NT2/D1 (cell line): ENCODE measurements around the gene USP44.

ENCODE experiments used
- SUZ12 ChIP-seq: IDR thresholded peaks from 2 replicates; pipeline ENCODE4 v1.6.1; 2011; ENCODE audit not compliant: insufficient read length, insufficient read depth; ENCODE audit errors: extremely low read depth
- YY1 ChIP-seq: IDR thresholded peaks from 2 replicates; pipeline ENCODE4 v1.6.1; 2011; ENCODE audit not compliant: insufficient read length, insufficient read depth
- ZNF274 ChIP-seq: IDR thresholded peaks from 2 replicates; pipeline ENCODE4 v1.6.1; 2011; ENCODE audit warnings: mild to moderate bottlenecking, low read depth, low read length

- no peak for TF ChIP-seq ZNF274
- TF ChIP-seq SUZ12: no peak
- no peak for TF ChIP-seq YY1
Measured at GRCh38 chr12:95492462-95492861, 58.8 kb downstream of the USP44 start.
